Choroid plexus epithelial cell (primary cell): Measurements from ENCODE around the gene UCHL5.
"Not testable (repeated sequence)": the region's sequence is repeated elsewhere in the genome, so short reads cannot be mapped to it uniquely, and the experiment has no call there.

ENCODE experiments used
- DNase-seq: peaks from one replicate; pipeline ENCODE4 v3.0.0-alpha.2; 2010; ENCODE audit warnings: low read depth
- H3K4me3 ChIP-seq: 2 replicates; pipeline ENCODE4 v1.5.1; 2011; ENCODE audit warnings: low read depth, mild to moderate bottlenecking, control low read depth, low read length, moderate library complexity
- TF ChIP-seq, protein P1 (sequence below): conservative IDR thresholded peaks from 2 replicates; pipeline ENCODE4 v1.5.1; 2011; ENCODE audit warnings: low read depth, mild to moderate bottlenecking, control low read depth, inconsistent platforms, low read length, moderate library complexity

The UCHL5 gene

DNA sequence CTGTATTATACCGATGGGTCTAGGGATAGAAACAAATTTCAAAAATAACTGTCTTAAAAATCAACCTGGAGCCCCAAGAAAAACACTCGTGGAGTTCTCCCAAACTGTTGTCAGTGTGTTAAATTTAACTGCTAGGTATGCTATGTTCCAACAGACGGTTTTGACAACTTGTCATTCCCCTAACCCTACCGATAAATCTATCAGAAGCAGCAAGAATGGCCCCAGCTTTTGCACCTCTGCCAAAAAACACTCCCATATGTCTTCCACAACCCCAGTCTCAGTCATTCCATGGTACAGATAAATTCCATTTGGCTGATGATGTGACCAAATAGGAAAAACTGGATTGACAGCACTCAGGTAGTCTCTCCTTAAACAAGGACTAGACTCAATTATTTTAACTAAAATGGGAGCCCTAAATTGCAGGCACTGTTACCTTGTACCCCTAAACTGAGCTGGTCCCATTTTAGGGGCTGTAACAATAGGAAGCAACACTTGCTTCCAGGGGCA is 4.9 kb downstream of the UCHL5 start:
- TF ChIP-seq, protein P1, sequence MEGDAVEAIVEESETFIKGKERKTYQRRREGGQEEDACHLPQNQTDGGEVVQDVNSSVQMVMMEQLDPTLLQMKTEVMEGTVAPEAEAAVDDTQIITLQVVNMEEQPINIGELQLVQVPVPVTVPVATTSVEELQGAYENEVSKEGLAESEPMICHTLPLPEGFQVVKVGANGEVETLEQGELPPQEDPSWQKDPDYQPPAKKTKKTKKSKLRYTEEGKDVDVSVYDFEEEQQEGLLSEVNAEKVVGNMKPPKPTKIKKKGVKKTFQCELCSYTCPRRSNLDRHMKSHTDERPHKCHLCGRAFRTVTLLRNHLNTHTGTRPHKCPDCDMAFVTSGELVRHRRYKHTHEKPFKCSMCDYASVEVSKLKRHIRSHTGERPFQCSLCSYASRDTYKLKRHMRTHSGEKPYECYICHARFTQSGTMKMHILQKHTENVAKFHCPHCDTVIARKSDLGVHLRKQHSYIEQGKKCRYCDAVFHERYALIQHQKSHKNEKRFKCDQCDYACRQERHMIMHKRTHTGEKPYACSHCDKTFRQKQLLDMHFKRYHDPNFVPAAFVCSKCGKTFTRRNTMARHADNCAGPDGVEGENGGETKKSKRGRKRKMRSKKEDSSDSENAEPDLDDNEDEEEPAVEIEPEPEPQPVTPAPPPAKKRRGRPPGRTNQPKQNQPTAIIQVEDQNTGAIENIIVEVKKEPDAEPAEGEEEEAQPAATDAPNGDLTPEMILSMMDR, result no peak
- no peak overlapping the region for H3K4me3 ChIP-seq
- no peak for DNase-seq

DNA sequence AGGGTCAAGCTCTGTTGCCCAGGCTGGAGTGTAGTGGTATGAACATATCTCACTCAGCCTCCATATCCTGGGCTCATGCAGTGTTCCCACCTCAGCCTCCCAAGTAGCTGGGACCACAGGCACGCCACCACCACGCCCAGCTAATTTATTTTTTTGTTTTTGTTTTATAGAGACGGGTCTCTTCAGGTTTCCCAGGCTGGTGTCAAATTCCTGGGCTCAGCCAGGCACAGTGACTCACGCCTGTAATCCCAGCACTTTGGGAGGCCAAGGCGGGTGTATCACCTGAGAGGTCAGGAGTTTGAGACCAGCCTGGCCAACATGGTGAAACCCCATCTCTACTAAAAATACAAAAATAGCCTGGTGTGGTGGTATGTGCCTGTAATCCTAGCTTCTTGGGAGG is 10.2 kb downstream of the UCHL5 start:
- H3K4me3 ChIP-seq, DNase-seq: not testable (repeated sequence)

DNA sequence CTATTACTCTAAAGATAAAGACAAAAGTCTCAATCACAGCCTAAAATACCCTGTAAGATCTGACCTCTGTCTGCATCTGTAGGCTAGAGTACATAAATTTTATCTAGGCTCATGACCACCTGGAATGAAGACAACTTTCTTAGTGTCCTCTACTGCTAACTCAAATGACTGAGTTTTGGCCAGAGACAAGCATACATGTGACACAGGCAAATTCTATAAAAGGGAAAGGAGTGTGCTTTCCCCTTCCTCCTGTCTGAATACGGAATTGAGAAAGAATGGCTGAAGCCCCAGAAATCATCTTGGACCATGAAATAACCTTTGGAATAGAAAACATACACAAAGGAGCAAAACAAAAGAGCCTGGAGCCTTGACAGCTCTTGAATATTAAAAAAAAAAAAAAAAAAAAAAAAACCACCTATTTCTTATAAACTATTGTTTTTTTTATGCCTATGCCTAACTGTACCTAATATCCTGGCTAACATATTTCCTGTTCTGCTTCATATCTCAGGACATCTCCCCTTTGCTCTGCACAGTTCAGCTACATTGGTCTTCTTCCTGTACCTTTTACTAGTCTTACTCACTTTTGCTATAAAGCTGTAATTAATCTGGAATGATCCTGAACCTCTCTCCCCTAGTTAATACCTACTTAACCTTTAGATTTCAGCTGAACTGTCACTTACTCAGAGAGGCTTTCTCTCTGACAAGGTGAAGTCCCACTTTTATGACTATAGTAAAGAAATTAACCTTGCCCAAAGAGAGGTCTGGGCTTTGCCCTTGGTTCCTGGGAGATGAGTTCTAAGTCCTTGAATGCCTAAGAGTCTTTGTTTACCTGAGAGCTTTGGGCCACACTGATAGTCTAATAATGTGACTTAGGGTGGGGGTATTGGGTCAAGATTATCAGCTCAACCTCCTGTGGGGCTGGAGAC is 16.1 kb downstream of the UCHL5 start:
- TF ChIP-seq, protein P1, result no peak
- H3K4me3 ChIP-seq, result no peak overlapping the region
- no peak for DNase-seq

DNA sequence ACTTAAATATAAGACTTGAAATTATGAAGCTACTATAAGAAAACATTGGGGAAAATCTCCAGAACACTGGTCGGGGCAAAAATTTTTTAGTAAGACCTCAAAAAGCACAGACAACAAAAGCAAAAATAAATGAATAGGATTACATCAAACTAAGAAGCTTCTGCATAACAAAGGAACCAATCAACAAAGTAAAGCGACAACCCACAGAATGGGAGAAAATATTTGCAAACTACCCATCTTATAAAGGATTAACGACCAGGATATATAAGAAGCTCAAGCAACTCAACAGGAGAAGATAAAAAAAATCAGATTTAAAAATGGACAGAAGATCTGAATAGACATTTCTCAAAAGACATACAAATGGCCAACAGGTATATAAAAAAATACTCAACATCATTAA is 19.1 kb downstream of the UCHL5 start:
- no peak overlapping the region for H3K4me3 ChIP-seq
- TF ChIP-seq, protein P1, result no peak
- DNase-seq, result no peak

DNA sequence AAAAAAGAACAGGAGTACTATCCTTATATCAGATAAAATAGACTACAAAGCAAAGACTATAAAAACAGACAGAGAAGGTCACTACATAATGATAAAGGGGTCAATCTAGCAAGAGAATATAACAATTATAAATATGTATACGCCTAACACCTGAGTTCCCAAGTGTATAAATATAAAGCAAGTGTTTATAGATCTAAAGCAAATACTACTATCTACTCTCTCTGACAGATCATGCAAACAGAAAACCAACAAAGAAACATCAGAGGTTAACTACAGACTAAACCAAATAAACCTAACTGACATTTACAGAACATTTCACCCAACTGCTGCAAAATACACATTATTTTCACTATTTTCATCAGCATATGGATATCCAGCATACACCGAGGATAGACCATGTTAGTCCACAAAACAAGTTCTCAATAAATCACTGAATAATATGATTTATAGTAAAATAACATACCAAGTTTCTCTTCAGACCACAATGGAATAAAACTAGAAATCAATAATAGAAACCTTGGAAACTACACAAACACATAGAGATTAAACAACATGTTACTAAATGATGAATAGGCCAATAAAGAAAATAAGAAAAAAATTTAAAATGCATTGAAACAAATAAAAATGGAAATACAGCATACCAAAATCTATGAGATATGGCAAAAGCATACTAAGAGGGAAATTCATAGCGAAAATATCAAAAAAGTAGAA is 22.7 kb downstream of the UCHL5 start:
- TF ChIP-seq, protein P1, result no peak
- DNase-seq, result no peak
- no peak overlapping the region for H3K4me3 ChIP-seq

DNA sequence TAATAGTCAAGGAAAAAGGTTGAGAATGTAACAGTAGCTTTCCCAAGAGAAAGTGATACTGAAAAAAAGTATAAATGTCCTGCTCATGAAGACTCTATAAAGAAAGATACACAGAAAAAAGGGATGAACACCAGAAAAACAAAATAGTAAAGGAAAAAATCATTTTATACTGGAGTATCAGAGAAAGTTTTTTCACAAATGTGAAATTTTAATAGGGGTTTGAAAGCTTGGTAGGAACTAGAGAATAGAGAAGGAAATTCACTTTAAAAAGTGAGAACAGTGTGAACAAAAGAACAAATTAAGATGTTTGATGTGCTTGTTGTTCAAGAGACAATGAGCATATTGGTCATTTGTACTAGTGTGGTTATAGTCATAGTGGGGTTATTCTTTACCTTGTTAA is 25.6 kb downstream of the UCHL5 start:
- TF ChIP-seq, protein P1, result no peak
- no peak for DNase-seq
- H3K4me3 ChIP-seq, result no peak overlapping the region

DNA sequence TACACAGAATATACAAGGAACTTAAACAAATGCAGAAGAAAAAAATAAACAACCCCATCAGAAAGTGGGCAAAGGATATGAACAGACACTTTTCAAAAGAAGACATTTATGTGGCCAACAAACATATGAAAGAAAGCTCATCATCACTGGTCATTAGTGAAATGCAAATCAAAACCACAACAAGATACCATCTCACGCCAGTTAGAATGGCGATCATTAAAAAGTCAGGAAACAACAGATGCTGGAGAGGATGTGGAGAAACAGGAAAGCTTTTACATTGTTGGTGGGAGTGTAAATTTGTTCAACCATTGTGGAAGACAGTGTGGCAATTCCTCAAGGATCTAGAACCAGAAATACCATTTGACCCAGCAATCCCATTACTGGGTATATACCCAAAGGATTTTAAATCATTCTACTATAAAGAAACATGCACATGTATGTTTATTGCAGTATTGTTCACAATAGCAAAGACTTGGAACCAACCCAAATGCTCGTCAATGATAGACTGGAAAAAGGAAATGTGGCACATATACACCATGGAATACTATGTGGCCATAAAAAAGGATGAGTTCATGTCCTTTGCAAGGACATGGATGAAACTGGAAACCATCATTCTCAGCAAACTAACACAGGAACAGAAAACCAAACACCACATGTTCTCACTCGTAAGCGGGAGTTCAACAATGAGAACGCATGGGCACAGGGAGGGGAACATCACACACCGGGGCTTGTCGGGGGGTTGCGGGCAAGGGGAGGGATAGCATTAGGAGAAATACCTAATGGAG is 26.3 kb downstream of the UCHL5 start:
- DNase-seq, H3K4me3 ChIP-seq: not testable (repeated sequence)
